Epithelial cell of proximal tubule (primary cell): Measurements from ENCODE around the gene NFATC3. TPM values are rescaled to one million over a fixed set of nuclear protein-coding genes. Genes with fewer than 3 reads are reported as not detected.

ENCODE experiments used
- DNase-seq: peaks from one replicate; pipeline ENCODE4 v3.0.0-alpha.2; 2011; ENCODE audit warnings: low read depth
- H3K4me3 ChIP-seq: 2 replicates; pipeline ENCODE4 v1.5.1; 2011; ENCODE audit warnings: low read depth, mild to moderate bottlenecking, low read length
- total RNA-seq: library from RNA; depleted of rRNA; stranded (reverse); fragments of >200 nt; gene quantifications from 2 replicates; pipeline ENCODE4 v1.2.3, GENCODE V29; 2015
- TF ChIP-seq, protein P1 (sequence below): conservative IDR thresholded peaks from 2 replicates; pipeline ENCODE4 v1.5.1; 2012; ENCODE audit warnings: low read depth, mild to moderate bottlenecking, low read length

NFATC3 gene
- total RNA-seq, 1 donor from 2014 or later: 24.7 TPM

GRCh38 chr16:68214726-68215125, 129.6 kb downstream of the NFATC3 start:
- TF ChIP-seq, protein P1, sequence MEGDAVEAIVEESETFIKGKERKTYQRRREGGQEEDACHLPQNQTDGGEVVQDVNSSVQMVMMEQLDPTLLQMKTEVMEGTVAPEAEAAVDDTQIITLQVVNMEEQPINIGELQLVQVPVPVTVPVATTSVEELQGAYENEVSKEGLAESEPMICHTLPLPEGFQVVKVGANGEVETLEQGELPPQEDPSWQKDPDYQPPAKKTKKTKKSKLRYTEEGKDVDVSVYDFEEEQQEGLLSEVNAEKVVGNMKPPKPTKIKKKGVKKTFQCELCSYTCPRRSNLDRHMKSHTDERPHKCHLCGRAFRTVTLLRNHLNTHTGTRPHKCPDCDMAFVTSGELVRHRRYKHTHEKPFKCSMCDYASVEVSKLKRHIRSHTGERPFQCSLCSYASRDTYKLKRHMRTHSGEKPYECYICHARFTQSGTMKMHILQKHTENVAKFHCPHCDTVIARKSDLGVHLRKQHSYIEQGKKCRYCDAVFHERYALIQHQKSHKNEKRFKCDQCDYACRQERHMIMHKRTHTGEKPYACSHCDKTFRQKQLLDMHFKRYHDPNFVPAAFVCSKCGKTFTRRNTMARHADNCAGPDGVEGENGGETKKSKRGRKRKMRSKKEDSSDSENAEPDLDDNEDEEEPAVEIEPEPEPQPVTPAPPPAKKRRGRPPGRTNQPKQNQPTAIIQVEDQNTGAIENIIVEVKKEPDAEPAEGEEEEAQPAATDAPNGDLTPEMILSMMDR: no peak
- no peak for DNase-seq
- no peak overlapping the region for H3K4me3 ChIP-seq

DNA sequence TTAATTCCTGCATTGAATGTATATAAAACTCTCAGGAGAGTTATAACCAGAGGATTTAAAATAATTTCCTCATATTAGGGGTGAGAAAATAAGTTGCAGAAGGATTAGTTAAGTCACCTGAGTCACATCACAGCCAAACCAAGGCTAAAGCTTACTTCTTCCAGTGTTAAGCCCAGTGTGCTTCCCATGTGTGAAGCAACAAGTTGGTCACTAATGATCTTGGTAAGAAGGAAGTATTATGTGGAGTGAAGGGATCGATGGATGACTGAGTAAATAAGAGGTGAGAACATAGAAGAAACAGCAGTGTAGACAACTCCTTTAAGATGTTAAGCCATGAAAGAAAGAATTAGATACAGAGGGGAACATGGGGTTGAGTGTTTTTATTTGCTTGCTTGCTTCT, 130.1 kb downstream of the NFATC3 start:
- TF ChIP-seq, protein P1: no peak

GRCh38 chr16:68216240-68216639, 131.1 kb downstream of the NFATC3 start:
- TF ChIP-seq, protein P1: no peak
- DNase-seq: no peak
- H3K4me3 ChIP-seq: no peak overlapping the region

More for the DNA sequence above, 130.1 kb downstream of the NFATC3 start:
- H3K4me3 ChIP-seq: no peak overlapping the region
- DNase-seq: no peak

DNA sequence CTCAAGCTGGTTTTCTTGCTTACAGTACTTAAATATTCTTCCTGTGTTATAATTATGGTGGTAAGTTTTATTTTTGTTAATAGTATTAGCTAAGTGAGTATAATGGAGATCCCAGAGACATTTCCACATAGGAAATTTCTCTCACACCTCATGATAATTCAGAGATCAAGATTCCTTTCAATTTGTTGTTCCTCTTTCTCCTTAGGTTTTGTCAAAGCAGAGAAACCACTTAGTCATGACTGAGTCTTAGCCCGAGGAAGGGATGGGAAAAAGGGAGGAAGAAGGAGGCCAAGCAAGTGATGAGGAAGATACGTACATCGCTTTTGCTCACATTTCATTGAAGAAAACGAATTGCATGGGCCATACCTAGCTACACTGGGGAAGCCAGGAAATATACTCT, 132.3 kb downstream of the NFATC3 start:
- no peak for DNase-seq
- TF ChIP-seq, protein P1: no peak
- no peak overlapping the region for H3K4me3 ChIP-seq

- TF ChIP-seq, protein P1: no peak
- H3K4me3 ChIP-seq: no peak overlapping the region
- DNase-seq: no peak
Measured at GRCh38 chr16:68219725-68220351, 134.7 kb downstream of the NFATC3 start.

GRCh38 chr16:68223072-68223471, 137.9 kb downstream of the NFATC3 start:
- H3K4me3 ChIP-seq: no peak overlapping the region
- no peak for DNase-seq
- TF ChIP-seq, protein P1: no peak

DNA sequence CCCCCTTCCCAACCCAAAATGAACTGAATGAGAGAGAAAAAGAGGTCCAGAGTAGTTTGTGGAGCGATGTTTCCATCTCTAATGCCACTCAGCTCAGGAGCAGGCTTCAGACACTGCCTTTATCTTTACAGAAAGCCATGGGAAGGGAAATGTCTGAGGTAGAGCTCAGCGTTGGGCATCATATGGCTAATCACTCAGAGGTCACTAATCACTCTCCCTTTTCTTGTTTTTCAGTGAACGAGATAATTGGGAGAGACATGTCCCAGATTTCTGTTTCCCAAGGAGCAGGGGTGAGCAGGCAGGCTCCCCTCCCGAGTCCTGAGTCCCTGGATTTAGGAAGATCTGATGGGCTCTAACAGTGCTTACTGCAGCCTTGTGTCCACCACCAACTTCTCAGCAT, 140.9 kb downstream of the NFATC3 start:
- TF ChIP-seq, protein P1: no peak
- no peak for DNase-seq

More for the DNA sequence above, 140.9 kb downstream of the NFATC3 start:
- no peak overlapping the region for H3K4me3 ChIP-seq
